HK-2 (cell line): ENCODE results near the gene COL7A1.

Experiments
- DNase-seq: peaks from one replicate; pipeline ENCODE4 v3.0.0-alpha.2; 2018; ENCODE audit not compliant: unreplicated experiment

COL7A1 gene

GRCh38 chr3:48591886-48592518, 3.1 kb downstream of the COL7A1 start:
- DNase-seq, result no peak

GRCh38 chr3:48591436-48591835, 3.7 kb downstream of the COL7A1 start:
- no peak for DNase-seq

GRCh38 chr3:48588230-48588629, 6.9 kb downstream of the COL7A1 start:
- no peak for DNase-seq

GRCh38 chr3:48587686-48588085, 7.4 kb downstream of the COL7A1 start:
- DNase-seq, result no peak

- DNase-seq, result no peak
These were observed 9.7 kb downstream of the COL7A1 start for GRCh38 chr3:48585411-48585810.

GRCh38 chr3:48584836-48585235, 10.3 kb downstream of the COL7A1 start:
- DNase-seq, result no peak

GRCh38 chr3:48581621-48582481, 13.3 kb downstream of the COL7A1 start:
- DNase-seq, result no peak

- DNase-seq, result no peak
These were observed 18.5 kb downstream of the COL7A1 start for GRCh38 chr3:48576647-48577046.

GRCh38 chr3:48575366-48575765, 19.8 kb downstream of the COL7A1 start:
- DNase-seq, result no peak

- no peak for DNase-seq
These were observed 21.1 kb downstream of the COL7A1 start for GRCh38 chr3:48573973-48574585.

- no peak for DNase-seq
These were observed 22.6 kb downstream of the COL7A1 start for GRCh38 chr3:48572517-48572916.

- DNase-seq, result no peak
These were observed 23.2 kb downstream of the COL7A1 start for GRCh38 chr3:48571938-48572337.

- no peak for DNase-seq
These were observed 25.2 kb downstream of the COL7A1 start for GRCh38 chr3:48569808-48570450.

- no peak for DNase-seq
These were observed 25.7 kb downstream of the COL7A1 start for GRCh38 chr3:48569400-48569799.

GRCh38 chr3:48568476-48568875, 26.7 kb downstream of the COL7A1 start:
- DNase-seq, result no peak

GRCh38 chr3:48567500-48567899, 27.6 kb downstream of the COL7A1 start:
- DNase-seq, result no peak

- no peak for DNase-seq
These were observed 28.0 kb downstream of the COL7A1 start for GRCh38 chr3:48567090-48567489.

GRCh38 chr3:48566401-48566760, 28.7 kb downstream of the COL7A1 start:
- no peak for DNase-seq

- DNase-seq, result peak; percentile 67
These were observed 29.3 kb downstream of the COL7A1 start for GRCh38 chr3:48565591-48566400.

GRCh38 chr3:48565186-48565585, 29.9 kb downstream of the COL7A1 start:
- no peak for DNase-seq

- DNase-seq, result no peak
These were observed 30.5 kb downstream of the COL7A1 start for GRCh38 chr3:48564667-48565066.

GRCh38 chr3:48564022-48564421, 31.1 kb downstream of the COL7A1 start:
- peak; percentile 80 for DNase-seq
